Type B pancreatic cell (in vitro differentiated cells): ENCODE measurements around the gene CYP27A1. TPM values are rescaled to one million over a fixed set of nuclear protein-coding genes. Genes with fewer than 3 reads are reported as not detected.
A peak's percentile ranks its signal among the peaks of the same experiment; 100 is the strongest.

Experiments used
- DNase-seq: peaks from one replicate; pipeline ENCODE4 v3.0.0; 2021; ENCODE audit warnings: mixed read lengths; ENCODE audit not compliant: unreplicated experiment; ENCODE audit errors: extremely low spot score
- H3K27ac Mint-ChIP-seq: 2 replicates; pipeline ENCODE4 v1.8.0; 2021; ENCODE audit warnings: mild to moderate bottlenecking, mixed read lengths
- H3K27me3 Mint-ChIP-seq: 2 replicates; pipeline ENCODE4 v1.8.0; 2021; ENCODE audit warnings: mixed read lengths
- H3K36me3 Mint-ChIP-seq: 2 replicates; pipeline ENCODE4 v1.8.0; 2021; ENCODE audit warnings: mixed read lengths
- H3K4me1 Mint-ChIP-seq: one replicate; pipeline ENCODE4 v1.8.0; 2021; ENCODE audit warnings: mixed read lengths; ENCODE audit not compliant: unreplicated experiment
- H3K4me3 Mint-ChIP-seq: 2 replicates; pipeline ENCODE4 v1.8.0; 2021; ENCODE audit warnings: mild to moderate bottlenecking, mixed read lengths
- H3K9me3 Mint-ChIP-seq: 2 replicates; pipeline ENCODE4 v1.8.0; 2021; ENCODE audit warnings: mixed read lengths
- total RNA-seq: library from RNA; stranded (reverse); gene quantifications from 2 replicates; pipeline ENCODE4 v1.2.1, GENCODE V29; 2021; ENCODE audit warnings: low replicate concordance
- TF ChIP-seq, protein P1 (sequence below): fragments of 200-600 bp; sonication (generic); conservative IDR thresholded peaks from 2 replicates; pipeline ENCODE4 v1.5.0; 2021; ENCODE audit warnings: antibody characterized with exemption, mild to moderate bottlenecking

CYP27A1 gene
- total RNA-seq, 1 donor from 2014 or later, result 6.9 TPM

DNA sequence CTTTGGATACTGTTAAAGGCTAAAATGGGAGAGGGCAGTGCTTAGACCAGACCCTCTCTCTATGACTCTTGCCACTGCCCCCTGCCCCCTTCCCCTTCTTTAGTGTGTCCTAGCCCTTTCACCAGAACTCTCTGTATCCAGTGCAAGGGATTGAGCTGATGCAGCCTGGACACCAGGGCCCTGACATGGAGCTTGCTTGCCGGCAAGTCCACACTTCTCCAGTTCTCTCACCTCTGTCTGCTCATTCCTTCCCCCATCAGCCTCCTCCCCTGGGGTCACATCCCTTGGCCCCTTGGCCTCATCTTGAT, 76.1 kb downstream of the CYP27A1 start:
- Mint-ChIP-seq H3K27ac (peak overlapping the region; percentile 83), H3K27me3 (peaks cover 83% of the 10 kb centered on the region), H3K4me3 (peak overlapping the region; percentile 85), H3K9me3 (no peaks in the 10 kb centered on the region), H3K4me1 (peaks cover 40% of the 10 kb centered on the region), H3K36me3 (no peaks in the 10 kb centered on the region)
- DNase-seq, result no peak
- TF ChIP-seq, protein P1, sequence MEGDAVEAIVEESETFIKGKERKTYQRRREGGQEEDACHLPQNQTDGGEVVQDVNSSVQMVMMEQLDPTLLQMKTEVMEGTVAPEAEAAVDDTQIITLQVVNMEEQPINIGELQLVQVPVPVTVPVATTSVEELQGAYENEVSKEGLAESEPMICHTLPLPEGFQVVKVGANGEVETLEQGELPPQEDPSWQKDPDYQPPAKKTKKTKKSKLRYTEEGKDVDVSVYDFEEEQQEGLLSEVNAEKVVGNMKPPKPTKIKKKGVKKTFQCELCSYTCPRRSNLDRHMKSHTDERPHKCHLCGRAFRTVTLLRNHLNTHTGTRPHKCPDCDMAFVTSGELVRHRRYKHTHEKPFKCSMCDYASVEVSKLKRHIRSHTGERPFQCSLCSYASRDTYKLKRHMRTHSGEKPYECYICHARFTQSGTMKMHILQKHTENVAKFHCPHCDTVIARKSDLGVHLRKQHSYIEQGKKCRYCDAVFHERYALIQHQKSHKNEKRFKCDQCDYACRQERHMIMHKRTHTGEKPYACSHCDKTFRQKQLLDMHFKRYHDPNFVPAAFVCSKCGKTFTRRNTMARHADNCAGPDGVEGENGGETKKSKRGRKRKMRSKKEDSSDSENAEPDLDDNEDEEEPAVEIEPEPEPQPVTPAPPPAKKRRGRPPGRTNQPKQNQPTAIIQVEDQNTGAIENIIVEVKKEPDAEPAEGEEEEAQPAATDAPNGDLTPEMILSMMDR, result no peak

DNA sequence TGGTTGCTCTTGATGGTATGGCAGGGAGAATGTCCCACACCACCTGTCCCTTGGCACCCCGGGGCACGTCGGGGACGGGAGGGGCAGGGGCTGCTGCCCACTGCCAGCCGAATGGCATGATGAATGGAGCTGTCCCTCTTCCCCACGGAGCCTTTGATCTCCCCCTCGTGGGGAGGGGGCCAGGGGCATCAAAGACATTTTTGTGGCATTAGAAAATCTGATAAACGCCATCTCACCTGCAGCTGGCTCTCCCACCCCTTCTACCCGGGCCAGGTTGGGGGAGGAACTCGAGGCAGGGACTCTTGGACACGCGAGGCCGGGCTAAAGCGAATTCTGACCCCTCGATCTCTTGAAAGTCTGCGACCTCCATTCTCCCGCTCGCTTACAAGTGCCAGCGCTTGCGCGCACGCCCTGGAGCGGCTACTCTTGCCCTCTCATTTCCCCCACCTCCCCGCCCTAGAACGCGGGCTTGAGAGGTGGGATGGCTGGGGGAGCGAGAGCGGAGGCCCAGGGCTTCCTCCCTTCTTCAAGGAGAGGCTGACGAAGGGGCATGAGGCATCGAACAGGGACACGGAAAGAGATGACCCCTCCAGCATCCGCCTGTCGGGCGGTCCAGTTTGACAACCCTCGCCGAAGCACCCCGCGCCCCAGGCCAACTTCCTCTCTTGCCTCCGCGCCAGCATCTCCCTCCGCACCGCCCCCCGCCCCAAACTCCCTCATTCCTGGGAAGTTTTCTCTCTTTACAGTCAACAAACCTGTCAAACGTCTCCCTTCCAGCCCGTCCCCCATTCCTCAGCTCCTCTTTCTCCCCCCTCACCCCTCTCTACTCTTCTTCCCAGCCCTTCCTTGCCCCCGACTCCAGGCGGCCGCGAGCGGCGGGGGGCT, 77.0 kb downstream of the CYP27A1 start:
- TF ChIP-seq, protein P1, result no peak
- no peak for DNase-seq
- peak overlapping the region; percentile 85 for H3K4me3 Mint-ChIP-seq
- no peaks in the 10 kb centered on the region for H3K9me3 Mint-ChIP-seq
- no peaks in the 10 kb centered on the region for H3K36me3 Mint-ChIP-seq
- peaks cover 36% of the 10 kb centered on the region for H3K4me1 Mint-ChIP-seq
- H3K27me3 Mint-ChIP-seq, result peaks cover 83% of the 10 kb centered on the region
- H3K27ac Mint-ChIP-seq, result peak overlapping the region; percentile 83

DNA sequence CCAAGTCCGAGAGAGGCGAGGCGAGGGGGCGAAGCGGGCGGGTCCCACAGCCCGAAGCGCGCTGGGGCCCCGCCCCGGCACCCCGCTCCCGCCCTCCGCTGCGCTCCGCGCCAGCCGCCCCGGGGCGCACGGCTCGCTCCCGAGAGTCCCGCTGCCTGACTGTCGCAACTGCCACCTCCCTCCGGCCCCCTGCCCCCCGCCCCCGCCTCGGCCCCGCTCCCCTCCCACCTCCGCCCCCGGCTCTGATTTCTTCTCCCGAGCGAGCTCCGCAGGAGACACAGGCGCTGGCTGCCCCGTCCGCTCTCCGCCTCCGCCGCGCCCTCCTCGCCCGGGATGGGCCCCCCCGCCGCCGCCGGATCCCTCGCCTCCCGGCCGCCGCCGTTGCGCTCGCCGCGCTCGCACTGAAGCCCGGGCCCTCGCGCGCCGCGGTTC, 77.6 kb downstream of the CYP27A1 start, which contains the start of gene WNT6:
TSS of gene WNT6 (plus strand) at position 250 of the 432 bp plus-strand sequence. CDS start 233 bp downstream, outside the sequence.
- Mint-ChIP-seq H3K4me3 (peak within 1 kb of the TSS; percentile 91), H3K36me3 (no peaks in the 10 kb centered on the region), H3K27me3 (peaks cover 80% of the 10 kb centered on the region), H3K27ac (peak within 1 kb of the TSS; percentile 86), H3K4me1 (peaks cover 38% of the 10 kb centered on the region), H3K9me3 (no peaks in the 10 kb centered on the region)
- DNase-seq, result peak; percentile 72
- TF ChIP-seq, protein P1, result no peak

DNA sequence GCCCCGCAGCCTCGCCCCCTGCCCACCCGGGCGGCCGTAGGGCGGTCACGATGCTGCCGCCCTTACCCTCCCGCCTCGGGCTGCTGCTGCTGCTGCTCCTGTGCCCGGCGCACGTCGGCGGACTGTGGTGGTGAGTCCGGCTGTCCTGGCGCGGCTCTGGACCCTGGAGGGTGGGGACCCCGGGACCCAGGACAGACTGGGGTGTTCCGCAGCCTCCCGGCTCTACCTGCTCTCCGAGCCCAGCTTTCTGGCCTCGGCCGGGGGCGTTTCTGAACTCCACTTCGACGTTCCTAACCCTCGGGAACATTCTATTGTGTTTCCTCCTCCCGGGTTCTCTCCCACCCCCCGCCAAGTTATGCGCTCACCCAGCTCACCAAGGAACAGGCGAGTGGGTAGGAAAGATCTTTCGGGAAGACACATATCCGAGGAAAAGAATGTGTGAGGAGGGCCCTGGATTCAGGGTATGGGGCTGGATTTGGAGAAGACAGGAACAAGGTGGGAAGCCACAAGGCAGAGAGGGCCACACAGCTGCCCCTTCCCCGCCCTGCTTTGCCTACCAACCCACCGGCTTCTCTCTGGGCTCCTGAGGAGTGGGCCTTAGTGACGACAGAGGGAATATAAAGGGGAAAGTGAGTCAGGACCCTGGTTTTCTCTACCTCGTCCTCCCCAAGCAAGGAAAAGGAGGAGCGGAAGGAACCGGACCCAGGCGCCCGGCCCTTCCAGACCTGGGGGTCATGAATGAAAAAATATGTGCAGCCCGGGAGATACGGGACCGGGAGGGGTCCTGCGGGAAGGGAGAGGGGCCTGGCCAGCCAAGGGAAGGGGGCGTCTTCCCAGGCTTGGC, 78.3 kb downstream of the CYP27A1 start:
- TF ChIP-seq, protein P1, result no peak
- Mint-ChIP-seq H3K27ac (peak overlapping the region; percentile 86), H3K36me3 (no peaks in the 10 kb centered on the region), H3K9me3 (no peaks in the 10 kb centered on the region), H3K27me3 (peaks cover 77% of the 10 kb centered on the region), H3K4me1 (peaks cover 36% of the 10 kb centered on the region), H3K4me3 (peak overlapping the region; percentile 91)
- no peak for DNase-seq

DNA sequence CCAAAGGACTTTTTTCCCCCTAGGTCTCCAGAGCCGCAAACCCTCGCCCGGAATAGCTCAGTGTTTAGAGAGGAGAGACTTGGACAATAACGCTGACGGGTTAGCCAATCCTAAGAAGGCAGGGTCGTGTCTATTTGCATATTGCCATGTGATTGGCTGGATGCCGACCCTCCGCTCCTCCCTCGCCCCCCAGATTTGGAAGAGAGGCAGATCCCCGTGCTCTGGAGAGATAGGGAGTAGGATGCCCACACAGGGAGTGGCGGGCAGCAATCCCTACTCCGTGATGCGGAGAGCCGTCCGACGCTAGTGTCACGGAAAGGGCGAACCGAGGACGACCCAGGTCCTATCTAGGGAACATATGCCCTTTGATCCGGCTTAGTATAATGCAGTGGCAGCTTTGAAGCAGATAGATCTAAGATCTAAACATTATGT, 79.0 kb downstream of the CYP27A1 start:
- Mint-ChIP-seq H3K27me3 (peaks cover 74% of the 10 kb centered on the region), H3K27ac (peak overlapping the region; percentile 86), H3K36me3 (no peaks in the 10 kb centered on the region), H3K4me3 (peak overlapping the region; percentile 91), H3K4me1 (peaks cover 31% of the 10 kb centered on the region), H3K9me3 (no peaks in the 10 kb centered on the region)
- TF ChIP-seq, protein P1, result no peak
- peak; percentile 76 for DNase-seq
